ENCODE measurements around the gene LASP1NB.
"Not testable (repeated sequence)": the region's sequence is repeated elsewhere in the genome, so short reads cannot be mapped to it uniquely, and the experiment has no call there.

Gene LASP1NB

GRCh38 chr17:38921756-38922411, 3.5 kb upstream of the LASP1NB start:
- ATAC-seq (ENCODE audit: insufficient number of reproducible peaks, low FRiP score, low read depth) (no peak), DNase-seq (ENCODE audit: low spot score) (no peak)
- peaks cover 17 to 64% of the 10 kb centered on the region in 2 donors for H3K4me1 ChIP-seq (ENCODE audit: control insufficient read depth in 1 of 2, low read depth in 2 of 2)
- no peaks in the 10 kb centered on the region for H3K27me3 ChIP-seq (replicated peaks; ENCODE audit: insufficient read depth)
- H3K9me3 ChIP-seq = no peaks in the 10 kb centered on the region
- no peak overlapping the region for H3K4me3 ChIP-seq
- peak overlapping the region; percentile 74 to 83 for H3K27ac ChIP-seq
- no peak for TF ChIP-seq CTCF (IDR thresholded peaks at IDR 0.05)
- peaks cover 18% of the 10 kb centered on the region for H3K36me3 ChIP-seq

DNA sequence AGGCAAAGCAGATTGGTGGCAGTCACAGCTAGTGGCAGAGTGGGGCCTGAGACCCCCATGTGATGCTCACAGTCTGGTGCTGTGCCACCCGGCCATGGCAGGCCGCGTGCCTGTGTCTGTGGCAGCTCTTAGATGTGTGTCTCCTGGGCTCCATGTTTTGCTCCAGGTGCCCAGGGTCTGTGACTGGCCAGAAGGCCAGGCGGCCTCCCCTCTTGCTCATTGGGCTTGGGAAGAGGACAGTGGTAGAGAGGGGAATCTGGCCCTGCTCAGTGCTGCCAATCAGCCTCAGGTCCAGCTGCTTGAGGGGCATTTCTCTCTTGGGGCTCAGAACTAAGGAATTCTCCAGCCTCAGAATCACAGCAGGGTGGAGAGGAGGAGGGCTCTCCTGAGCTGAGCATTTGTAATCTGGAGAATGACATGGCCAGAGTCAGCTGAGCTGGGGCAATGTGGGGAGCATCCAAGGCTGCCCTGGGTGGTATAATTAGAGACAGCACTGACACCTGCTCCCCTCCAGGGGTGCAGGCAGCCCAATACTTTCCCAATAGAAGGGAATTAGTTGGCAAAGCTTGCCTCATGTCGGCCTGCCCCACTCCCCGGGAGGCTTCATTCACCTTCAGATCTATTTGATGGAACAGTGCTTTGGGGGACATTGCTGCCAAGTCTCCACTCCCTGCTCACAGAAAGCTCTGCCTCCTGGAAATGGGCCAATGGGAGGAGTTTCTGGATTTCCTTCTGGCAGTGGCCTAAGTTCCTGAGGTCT, 2.7 kb upstream of the LASP1NB start:
- Histone ChIP-seq H3K36me3 (peaks cover 16% of the 10 kb centered on the region), H3K4me1 (ENCODE audit: control insufficient read depth in 1 of 2, low read depth in 2 of 2) (peaks cover 17 to 64% of the 10 kb centered on the region in 2 donors), H3K4me3 (no peak overlapping the region), H3K27me3 (replicated peaks; ENCODE audit: insufficient read depth) (no peaks in the 10 kb centered on the region), H3K27ac (peak overlapping the region; percentile 56 to 74), H3K9me3 (no peaks in the 10 kb centered on the region)
- TF ChIP-seq CTCF (IDR thresholded peaks at IDR 0.05) = no peak
- DNase-seq (ENCODE audit: low spot score) (no peak), ATAC-seq (ENCODE audit: insufficient number of reproducible peaks, low FRiP score, low read depth) (no peak)

GRCh38 chr17:38926293-38927070, 1.1 kb downstream of the LASP1NB start:
- ATAC-seq (ENCODE audit: insufficient number of reproducible peaks, low FRiP score, low read depth) = no peak
- H3K27ac ChIP-seq = peak overlapping the region; percentile 47 to 57
- H3K4me3 ChIP-seq = no peak overlapping the region
- no peak for DNase-seq (ENCODE audit: low spot score)
- no peaks in the 10 kb centered on the region for H3K27me3 ChIP-seq (replicated peaks; ENCODE audit: insufficient read depth)
- no peaks in the 10 kb centered on the region for H3K9me3 ChIP-seq
- no peak for TF ChIP-seq CTCF (IDR thresholded peaks at IDR 0.05)
- peaks cover 11 to 39% of the 10 kb centered on the region in 2 donors for H3K4me1 ChIP-seq (ENCODE audit: control insufficient read depth in 1 of 2, low read depth in 2 of 2)
- H3K36me3 ChIP-seq = no peaks in the 10 kb centered on the region

GRCh38 chr17:38930782-38931181, 5.4 kb downstream of the LASP1NB start:
- H3K4me3 ChIP-seq; DNase-seq (ENCODE audit: low spot score); H3K27ac ChIP-seq; H3K36me3 ChIP-seq; ATAC-seq (ENCODE audit: insufficient number of reproducible peaks, low FRiP score, low read depth); H3K9me3 ChIP-seq; H3K27me3 ChIP-seq (replicated peaks; ENCODE audit: insufficient read depth): not testable (repeated sequence)
- H3K4me1 ChIP-seq (ENCODE audit: control insufficient read depth in 1 of 2, low read depth in 2 of 2) = peaks cover 9 to 29% of the 10 kb centered on the region in 2 donors

DNA sequence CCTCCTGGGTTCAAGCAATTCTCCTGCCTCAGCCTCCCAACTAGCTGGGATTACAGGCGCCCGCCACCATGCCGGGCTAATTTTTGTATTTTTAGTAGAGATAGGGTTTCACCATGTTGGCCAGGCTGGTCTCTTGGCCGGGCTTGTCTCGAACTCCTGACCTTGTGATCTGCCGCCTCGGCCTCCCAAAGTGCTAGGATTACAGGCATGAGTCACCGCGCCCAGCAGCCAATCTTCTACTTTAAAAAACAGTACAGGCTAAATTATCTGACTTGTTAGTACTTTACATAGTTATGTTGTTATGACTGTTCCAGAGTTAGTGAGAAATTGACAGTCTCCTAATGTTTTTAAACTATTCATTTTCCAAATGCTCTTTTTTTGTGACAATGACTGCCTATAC, 8.5 kb downstream of the LASP1NB start:
- not testable (repeated sequence) for ATAC-seq (ENCODE audit: insufficient number of reproducible peaks, low FRiP score, low read depth)
- peak overlapping the region; percentile 57 to 63 for H3K27ac ChIP-seq

DNA sequence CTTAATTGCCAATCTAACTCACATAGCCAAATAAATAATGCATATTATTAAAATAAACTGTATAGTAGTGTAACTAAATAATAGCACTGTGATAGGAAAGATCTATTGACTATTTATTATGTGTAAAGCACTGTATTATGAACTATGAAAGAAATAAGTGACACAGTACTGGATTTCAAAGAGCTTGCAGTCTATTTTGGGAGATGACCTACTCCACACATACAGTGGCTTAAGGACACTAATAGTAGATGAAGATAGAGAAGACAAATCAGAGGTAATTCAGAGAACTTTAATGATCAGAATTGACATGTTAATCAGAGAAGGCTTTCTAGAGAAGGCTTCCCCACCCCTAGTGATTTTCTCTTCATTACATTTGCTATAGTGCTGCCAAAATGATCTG, 14.6 kb downstream of the LASP1NB start:
- Histone ChIP-seq H3K4me3 (no peak overlapping the region), H3K27me3 (replicated peaks; ENCODE audit: insufficient read depth) (no peaks in the 10 kb centered on the region), H3K9me3 (no peaks in the 10 kb centered on the region), H3K4me1 (ENCODE audit: control insufficient read depth in 1 of 2, low read depth in 2 of 2) (peaks cover 4 to 17% of the 10 kb centered on the region in 2 donors), H3K36me3 (no peaks in the 10 kb centered on the region), H3K27ac (no peak overlapping the region)
- DNase-seq (ENCODE audit: low spot score) = no peak
- no peak for TF ChIP-seq CTCF (IDR thresholded peaks at IDR 0.05)
- no peak for ATAC-seq (ENCODE audit: insufficient number of reproducible peaks, low FRiP score, low read depth)

More for the DNA sequence above, 8.5 kb downstream of the LASP1NB start:
- H3K27me3 ChIP-seq (replicated peaks; ENCODE audit: insufficient read depth); H3K4me3 ChIP-seq; DNase-seq (ENCODE audit: low spot score); H3K36me3 ChIP-seq; H3K9me3 ChIP-seq: not testable (repeated sequence)
- H3K4me1 ChIP-seq (ENCODE audit: control insufficient read depth in 1 of 2, low read depth in 2 of 2) = peaks cover 3 to 23% of the 10 kb centered on the region in 2 donors
